ENCODE data around the gene PPP1R16B. TPM values are rescaled to one million over a fixed set of nuclear protein-coding genes. Genes with fewer than 3 reads are reported as not detected.

PPP1R16B gene
- polyA plus RNA-seq, 4 donors: 4.5 to 7.5 (median 6.5) TPM

- no peak for DNase-seq (ENCODE audit: low read depth in 4 of 4, low spot score in 3 of 4)
These were observed 67.6 kb downstream of the PPP1R16B start for GRCh38 chr20:38873050-38873581.

GRCh38 chr20:38874460-38875174 is 69.1 kb downstream of the PPP1R16B start:
- DNase-seq (ENCODE audit: low read depth in 4 of 4, low spot score in 3 of 4): no peak

- no peak for DNase-seq (ENCODE audit: low read depth in 4 of 4, low spot score in 3 of 4)
These were observed 69.9 kb downstream of the PPP1R16B start for GRCh38 chr20:38875175-38875993.

- DNase-seq (ENCODE audit: low read depth in 4 of 4, low spot score in 3 of 4): no peak
These were observed 72.0 kb downstream of the PPP1R16B start for GRCh38 chr20:38877483-38877882.

GRCh38 chr20:38878866-38879265 is 73.4 kb downstream of the PPP1R16B start:
- DNase-seq (ENCODE audit: low read depth in 4 of 4, low spot score in 3 of 4): peak in 2 of 4 donors; percentile 30 to 31

- no peak for DNase-seq (ENCODE audit: low read depth in 4 of 4, low spot score in 3 of 4)
These were observed 75.6 kb downstream of the PPP1R16B start for GRCh38 chr20:38880952-38881735.

- no peak for DNase-seq (ENCODE audit: low read depth in 4 of 4, low spot score in 3 of 4)
These were observed 76.4 kb downstream of the PPP1R16B start for GRCh38 chr20:38881806-38882440.

GRCh38 chr20:38882600-38882999 is 77.1 kb downstream of the PPP1R16B start:
- no peak for DNase-seq (ENCODE audit: low read depth in 4 of 4, low spot score in 3 of 4)

- DNase-seq (ENCODE audit: low read depth in 4 of 4, low spot score in 3 of 4): no peak
These were observed 77.8 kb downstream of the PPP1R16B start for GRCh38 chr20:38883081-38883980.

- no peak for DNase-seq (ENCODE audit: low read depth in 4 of 4, low spot score in 3 of 4)
These were observed 78.7 kb downstream of the PPP1R16B start for GRCh38 chr20:38883981-38884733.

GRCh38 chr20:38885357-38885756 is 79.9 kb downstream of the PPP1R16B start:
- DNase-seq (ENCODE audit: low read depth in 4 of 4, low spot score in 3 of 4): no peak

- no peak for DNase-seq (ENCODE audit: low read depth in 4 of 4, low spot score in 3 of 4)
These were observed 82.7 kb downstream of the PPP1R16B start for GRCh38 chr20:38888059-38888831.

GRCh38 chr20:38889050-38889449 is 83.6 kb downstream of the PPP1R16B start:
- DNase-seq (ENCODE audit: low read depth in 4 of 4, low spot score in 3 of 4): no peak

GRCh38 chr20:38889792-38890496 is 84.4 kb downstream of the PPP1R16B start:
- no peak for DNase-seq (ENCODE audit: low read depth in 4 of 4, low spot score in 3 of 4)

GRCh38 chr20:38890497-38890818 is 85.0 kb downstream of the PPP1R16B start:
- DNase-seq (ENCODE audit: low read depth in 4 of 4, low spot score in 3 of 4): no peak

- no peak for DNase-seq (ENCODE audit: low read depth in 4 of 4, low spot score in 3 of 4)
These were observed 86.8 kb downstream of the PPP1R16B start for GRCh38 chr20:38892091-38892981.

Data from left renal pelvis (tissue), 4 donors.